GM19043 (cell line): ENCODE results near the gene C11orf21.

Source experiments
- ATAC-seq: cut with Tn5 transposase; IDR thresholded peaks from one replicate; pipeline ENCODE4 v1.9.1; 2021; ENCODE audit warnings: low read depth; ENCODE audit not compliant: unreplicated experiment

The C11orf21 gene

DNA sequence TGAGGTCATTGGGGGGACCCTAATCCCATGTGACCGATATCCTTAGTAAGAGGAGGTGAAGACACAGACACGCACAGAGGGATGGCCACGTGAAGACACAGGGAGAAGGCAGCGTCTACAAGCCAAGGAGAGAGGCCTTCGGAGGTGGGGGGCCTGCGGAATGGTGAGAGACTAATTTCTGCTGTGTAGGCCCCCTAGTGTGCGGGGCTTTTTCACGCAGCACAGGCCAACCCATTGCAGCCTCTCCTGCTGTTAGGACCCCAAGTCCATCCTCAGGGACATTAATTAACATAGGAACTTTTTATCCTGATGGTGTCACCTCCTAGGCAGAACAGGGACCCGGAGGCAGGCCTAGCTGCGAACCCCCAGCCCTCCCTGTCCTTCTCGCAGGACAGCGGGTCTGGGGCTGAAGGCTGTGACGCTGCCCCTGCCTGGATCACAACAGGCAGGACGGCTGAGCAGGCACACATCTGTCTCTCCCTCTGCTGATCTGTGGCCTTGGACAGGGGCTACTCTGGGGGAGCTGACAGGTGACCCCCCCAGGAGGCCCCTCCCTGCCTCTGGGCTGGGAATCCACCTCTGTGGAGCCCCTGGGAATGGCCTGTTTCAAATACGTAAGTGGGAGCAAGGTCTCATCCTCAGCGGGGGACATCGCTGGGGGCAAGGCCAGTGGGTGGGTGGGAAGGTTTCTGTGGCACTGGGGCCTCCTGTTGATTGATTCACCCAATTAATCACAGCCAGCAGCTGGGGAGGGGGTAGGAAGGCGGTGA lies 39.2 kb downstream of the C11orf21 start:
- no peak for ATAC-seq

DNA sequence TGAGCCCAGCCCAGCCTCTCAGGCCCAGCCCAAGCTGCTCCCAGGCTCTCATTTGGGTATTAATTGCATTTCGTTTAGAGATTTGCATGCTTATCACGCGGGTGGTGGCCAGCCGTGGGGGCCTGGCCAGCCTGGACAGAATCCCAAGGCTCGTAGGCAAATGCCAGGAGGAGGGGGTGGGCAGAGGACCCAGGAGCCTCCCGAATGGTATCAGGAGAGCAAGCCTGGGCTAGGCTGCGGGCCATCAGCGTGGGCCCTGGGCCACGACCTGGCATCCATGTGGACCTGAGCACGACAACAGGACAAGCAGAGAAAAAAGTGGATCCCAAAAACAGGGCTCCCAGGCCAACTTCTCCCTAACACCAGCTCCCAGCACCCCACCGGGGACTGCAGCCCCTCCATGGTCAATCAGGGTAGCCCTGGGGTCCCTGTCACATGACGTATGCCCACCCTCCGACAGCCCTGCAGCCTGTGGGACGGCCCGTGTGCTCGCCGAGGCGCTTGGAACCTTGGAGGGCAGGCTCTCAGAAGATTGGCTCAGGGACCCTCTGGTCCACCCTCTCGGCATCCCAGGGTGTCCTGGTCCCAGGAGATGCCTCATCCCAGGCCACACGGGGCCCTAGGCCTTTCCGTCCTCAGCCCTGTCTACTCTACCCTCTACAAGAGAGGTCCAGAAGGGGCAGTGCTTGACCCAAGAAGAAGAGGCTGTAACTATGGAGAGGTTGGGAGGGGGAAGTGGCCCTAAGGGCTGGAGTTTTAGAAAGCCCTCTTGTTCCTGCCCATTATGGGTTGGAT lies 40.1 kb downstream of the C11orf21 start:
- ATAC-seq, result no peak

DNA sequence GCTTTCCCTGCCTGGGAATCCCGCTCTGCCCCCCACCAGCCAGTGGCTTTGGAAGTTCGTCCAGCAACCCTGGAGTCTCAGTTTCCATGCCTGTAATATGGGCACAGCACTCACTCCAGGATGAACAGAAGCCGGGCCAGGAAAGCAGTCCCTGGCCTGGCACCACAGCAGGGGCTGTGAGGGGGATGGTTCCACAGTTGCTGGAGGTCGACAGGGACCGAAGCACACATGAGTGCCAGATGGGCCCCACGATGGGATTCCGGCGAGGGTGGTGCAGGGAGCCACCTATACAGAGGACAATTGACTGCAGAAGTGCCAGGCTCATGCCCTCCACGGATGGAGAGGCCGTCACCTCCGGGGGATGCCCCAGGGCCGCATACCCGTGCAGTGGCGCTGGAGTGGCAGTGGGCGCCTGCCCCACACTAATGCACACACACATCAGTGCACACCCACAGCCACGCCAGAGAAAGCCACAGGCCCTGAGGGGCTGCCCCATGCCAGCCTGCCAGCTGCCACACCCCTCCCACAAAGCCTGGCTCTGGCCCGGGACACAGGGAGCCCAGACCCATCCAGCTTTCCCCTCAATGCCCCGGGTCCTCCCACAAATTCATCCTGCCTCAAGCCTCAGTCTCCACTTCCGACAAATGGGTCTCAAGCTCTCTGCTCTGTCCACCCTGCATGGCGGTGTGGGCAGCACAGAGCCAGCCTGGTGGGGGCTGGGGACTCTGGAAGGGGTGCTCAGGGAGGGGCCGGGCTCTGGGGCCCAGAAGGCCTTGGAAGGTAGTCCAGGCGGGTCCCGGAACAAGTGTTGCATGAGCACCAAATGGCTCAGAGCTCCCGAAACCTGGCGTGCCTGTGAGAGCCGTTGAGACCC lies 41.0 kb downstream of the C11orf21 start:
- ATAC-seq, result no peak

DNA sequence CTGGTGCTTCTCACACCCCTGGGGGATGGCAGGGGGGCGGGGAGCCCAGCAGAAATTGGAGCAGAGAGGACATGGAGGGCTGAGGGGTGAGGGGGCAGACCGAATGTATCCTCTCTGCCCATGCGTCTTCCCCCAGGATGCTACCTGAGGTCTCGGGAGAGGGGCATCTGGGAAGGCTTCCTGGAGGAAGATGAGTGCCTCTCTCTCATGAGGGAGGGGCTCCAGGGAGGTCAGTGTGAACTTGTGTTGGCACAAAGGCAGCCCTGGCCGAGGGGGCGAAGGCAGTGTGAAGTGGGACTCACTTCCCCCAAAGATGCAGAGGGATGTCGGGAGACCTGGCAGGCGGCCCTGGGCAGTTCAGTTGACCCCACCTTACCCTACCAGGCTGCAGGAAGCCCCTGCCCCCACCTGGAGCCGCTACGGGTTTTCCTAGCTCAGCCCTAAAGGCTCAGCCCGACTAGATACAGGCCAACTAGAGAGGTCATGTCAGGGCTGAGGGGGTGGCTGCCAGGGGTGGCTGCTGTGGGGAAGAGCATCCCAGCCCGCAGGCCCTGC lies 41.7 kb downstream of the C11orf21 start:
- no peak for ATAC-seq

DNA sequence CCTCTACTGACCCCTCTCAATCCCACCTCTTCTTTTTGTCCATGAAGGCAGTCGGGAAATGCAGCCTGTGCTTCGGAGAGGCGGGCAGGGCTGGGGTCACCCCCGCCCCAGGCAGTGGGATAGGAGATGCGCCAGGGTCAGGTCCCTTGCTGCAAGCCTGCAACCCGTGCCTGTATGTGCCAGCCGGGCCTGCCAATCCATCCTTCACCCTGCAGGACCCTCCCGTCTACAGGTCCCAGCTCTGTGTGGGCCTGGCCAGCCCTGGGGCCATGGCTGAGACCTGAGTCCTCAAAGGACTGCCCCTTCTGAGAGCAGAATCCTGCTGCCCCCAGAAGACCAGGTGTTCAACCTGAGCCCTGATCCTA lies 42.3 kb downstream of the C11orf21 start:
- ATAC-seq, result no peak

DNA sequence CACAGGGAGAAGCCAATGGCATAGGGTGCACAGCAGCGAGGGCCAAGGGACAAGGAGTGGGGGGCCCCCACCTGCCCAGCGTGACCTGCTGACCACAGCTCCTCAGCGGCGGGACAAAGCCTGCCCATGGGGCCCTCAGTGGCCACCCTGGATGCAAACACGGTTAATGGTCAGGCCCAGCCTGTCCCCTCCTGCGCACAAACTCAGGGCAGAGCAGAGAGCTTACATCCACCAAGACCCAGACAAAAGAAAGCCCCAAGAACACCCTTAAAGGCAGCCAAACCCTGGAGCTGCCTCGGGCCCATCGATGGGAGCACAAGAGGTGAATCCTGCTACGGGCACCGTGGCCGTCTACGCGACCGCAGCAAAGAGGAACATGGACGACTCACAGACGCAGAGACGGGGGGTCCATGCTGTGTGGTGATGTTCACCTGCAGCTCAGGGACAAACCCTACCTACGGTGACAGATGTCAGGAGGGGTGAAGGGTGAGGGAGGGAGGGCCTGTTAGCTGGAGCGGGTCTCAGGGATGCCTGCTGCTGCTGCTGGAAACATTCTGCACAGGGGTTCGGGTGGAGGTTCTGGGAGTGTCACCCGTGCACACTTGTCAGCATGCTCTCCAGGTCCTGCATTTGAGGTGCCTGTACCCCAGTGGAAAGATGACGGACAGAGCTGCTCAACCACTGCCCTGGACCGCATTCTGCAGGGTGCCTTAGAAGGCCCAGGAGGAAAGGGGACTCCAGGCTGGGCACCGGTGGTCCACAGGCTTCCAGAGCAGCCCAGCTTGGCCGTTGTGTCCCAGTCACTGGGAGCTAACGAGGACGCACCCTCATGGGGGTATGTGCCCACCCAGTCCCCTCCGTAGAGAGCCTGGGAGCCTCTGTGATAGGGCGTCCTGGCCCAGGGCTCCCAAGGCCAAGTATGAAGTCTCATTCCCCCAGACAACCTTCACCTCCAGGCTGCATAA lies 42.9 kb downstream of the C11orf21 start:
- no peak for ATAC-seq

DNA sequence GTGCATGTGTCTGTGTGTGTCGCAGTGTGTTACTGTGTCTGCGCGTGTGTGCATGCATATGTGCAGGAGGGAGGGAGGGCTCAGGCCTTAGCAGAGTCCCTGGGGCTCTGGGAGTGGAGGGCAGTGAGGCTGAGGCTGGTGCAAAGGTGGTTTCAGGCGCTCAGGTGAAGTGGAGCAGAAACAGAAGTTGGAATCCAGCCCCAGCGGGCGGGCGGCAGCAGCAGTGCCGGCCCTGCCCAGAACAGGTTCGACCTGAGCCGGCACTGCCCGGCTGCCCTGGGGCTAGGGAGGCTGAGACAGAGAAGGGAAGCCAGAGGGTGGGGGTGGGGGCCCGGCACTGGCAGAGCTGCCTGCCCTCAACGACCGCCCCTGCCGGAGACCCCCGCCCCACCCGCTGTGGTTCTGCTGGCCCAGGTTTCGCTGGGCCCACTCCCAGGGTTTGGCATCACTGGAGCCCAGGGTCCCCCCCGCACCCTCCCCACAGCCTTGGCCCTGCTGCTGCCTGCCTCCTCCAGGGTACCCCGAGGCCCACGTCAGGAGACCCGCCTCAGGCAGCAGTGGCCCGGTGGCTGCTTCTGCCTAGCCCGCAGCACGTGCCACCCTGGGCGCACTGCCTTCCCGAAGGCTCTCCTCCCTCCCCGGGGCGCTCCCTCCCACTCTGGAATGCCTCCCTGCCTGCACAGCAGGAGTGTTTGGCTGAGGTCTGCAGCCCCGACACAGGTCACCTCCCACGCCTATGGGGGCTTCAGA lies 44.6 kb downstream of the C11orf21 start:
- no peak for ATAC-seq

DNA sequence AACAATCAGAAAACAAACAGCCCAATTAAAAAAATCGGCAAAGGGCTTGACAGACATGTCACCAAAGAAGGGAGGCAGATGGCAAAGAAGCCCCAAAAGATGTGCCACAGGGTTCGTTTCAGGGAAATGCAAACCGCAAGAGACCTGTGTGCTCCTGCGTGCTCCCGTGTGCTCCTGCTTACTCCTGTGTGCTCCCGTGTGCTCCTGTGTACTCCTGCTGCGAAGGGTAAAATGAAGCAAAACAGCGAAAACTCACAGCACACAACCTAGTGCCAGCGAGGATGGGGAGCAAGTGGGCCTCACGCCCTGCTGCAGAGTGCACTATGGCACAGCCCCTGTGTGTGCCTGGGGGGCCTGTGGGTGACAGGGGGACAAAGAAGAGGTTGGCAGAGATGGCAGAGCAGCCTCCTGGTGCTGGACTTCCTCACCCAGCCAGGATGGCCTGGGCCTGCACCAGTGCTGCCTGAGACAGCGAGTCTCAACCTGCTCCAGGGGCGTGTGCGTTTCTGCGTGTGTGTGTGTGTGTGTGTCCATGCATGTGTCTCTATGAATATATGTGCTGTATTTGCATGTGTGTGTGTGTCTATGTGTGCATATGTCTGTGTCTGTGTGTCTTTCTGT lies 45.3 kb downstream of the C11orf21 start:
- no peak for ATAC-seq

DNA sequence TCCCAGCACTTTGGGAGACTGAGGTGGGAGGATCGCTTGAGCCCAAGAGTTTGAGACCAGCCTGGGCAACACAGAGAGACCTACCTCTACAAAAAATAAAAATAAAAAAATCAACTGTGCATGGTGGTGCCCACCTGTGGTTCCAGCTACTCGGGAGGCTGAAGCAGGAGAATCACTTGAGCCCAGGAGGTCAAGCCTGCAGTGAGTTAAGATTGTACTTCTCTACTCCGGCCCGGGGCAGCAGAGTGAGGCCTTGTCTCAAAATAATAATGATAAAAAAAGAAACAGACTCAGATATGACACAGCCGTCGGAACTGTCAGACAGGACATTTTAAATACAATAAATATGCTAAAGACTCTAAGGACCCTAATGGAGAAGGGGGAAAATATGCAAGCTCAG lies 49.7 kb downstream of the C11orf21 start:
- no peak for ATAC-seq

DNA sequence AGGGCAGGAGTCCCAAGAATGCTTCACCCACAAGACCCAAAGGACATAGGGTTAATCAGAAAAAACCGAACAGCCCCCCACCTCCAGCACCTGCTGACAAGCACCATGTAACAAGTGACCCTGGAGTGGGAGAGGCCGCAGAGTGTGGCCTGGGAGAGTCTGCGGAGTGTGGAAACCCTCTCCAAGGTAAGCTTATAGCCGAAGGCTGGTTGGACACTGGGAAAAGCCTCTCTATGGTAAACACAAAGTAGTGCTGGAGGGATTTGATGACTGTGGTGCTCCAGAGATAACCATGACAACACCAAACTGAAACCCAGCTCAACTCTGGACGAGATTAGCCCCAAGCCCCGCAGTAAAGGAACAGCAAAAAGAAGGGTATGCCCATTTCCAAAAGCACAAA lies 50.6 kb downstream of the C11orf21 start:
- ATAC-seq, result no peak

DNA sequence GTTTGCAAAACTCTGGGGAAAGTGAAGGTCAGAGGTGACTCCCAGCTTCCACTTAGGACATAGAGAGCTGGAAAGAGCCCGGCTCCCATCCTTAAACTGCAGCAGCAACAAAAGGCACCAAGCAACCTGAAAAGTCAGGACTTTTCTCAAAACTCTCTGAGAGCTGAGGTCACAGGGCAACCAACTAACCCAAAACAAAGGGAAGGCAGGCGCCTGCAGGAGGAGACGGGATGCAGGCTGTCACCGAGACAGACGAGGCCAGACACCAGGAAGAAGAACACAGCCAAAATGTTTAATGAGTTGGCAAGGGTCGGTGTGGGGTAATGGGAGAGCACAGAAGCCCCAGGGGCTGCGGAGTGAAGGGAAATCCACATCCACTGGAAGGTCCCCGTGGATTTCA lies 51.2 kb downstream of the C11orf21 start:
- no peak for ATAC-seq

DNA sequence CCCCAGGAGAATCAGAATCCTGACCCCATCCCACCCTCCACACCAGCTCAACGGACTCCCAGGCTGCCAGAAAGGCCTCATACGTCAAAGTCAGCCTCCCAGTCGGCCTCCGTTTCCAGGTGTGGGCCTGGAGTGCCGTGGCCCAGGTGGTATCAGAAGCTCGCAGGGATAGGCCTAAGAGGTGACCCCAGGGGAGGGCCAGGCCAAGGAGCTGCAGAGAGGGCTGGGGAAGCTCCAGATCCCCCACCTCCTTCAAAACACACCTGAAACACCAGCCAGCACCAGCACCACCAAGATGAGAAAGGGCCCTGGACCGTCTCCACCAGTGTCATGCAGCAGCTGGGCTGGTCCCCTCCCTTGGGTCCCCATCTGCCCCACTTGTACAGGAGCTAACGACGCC lies 51.7 kb downstream of the C11orf21 start:
- no peak for ATAC-seq

DNA sequence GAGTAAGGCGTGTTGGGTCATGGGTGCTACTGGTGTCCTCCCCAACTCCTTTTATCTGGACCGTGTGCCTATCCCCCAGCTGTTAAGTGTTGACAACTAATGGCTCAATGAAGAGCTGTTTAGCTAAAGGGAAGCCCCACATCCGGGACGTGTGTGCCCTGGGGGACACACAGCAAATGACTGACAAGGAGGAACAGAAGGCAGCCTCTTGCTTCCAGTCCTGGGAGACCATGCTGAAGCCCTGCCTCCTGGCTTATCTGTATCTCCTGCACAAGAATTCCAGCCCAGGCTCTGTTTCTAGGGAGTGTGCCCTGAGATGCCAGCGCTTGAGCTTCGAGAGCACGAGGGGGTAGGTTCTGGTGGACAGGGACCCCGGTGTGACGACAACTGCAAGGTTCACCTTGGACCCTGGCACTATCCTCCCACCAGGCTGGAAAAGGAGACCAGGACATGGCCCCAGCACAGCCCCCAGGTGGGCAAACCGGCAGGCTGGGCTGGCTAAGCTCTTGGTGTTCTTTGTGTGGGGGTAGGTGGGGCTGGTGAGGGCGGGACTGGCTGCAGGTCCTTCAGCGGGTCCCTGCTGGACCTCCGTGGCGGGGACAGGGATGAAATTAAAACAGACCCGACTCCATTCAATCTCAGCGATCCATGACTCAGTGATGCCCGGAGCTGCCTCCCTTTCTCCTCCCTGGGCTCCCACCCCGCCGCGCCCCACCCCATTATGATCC lies 52.4 kb downstream of the C11orf21 start:
- no peak for ATAC-seq

DNA sequence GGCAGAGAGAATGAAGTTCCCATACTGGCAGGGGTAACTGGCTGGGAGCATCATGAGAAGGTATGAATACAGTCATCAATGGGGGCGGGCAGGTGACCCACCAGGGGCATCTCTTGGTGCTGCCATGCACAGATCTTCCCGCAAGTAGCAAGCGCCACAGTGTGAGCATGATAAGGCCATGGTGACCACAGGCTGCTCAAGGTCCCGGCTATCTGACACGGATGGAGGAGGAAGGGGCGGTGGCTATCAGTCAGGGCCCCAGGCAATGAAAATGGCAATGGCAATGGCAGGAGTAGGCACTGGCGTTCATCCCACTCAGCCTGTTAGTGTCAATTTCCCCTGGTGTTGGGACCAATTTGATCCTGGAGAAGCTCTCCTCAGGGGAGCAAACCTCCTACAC lies 53.0 kb downstream of the C11orf21 start:
- no peak for ATAC-seq

DNA sequence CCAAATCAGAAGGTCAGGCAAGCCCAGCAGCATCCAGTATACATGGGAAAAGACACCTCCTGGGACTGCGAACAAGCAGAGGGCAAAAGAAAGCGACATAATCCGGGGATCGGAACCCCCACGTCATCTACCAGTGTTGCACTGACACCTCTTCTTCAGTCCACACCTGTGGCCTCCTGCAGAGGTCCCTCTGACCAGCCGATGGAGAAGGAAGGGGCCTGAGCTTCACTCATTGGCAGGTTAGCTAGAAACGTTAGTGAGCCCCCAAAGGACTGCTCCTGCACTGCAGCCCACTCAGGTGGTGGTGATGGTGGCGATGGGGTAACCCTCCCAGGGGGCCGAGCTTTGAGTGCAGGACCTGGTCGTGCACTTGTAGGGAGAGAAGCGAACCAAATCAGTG lies 53.5 kb downstream of the C11orf21 start:
- ATAC-seq, result no peak

DNA sequence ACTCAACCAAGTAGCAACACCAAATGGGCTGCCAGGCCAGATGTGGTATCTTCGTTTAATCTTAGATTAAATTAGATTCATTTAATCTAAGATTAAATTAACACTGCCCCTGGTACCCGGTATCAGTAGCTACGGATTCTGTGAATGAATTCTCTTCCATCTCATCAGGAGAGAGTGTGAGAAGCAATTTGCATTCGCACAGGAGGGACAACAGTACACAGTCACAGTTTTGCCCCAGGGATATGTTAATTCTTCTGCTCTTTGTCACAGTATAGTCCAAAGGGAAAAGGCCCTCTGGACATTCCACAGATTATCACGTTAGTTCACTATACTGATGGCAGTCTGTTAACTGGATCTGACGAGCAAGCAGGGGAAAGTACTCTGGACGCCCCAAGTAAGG lies 54.2 kb downstream of the C11orf21 start:
- ATAC-seq, result no peak
